NCI-H2171 (cell line): ENCODE data around the gene YES1.
"Not testable (repeated sequence)": the region's sequence is repeated elsewhere in the genome, so short reads cannot be mapped to it uniquely, and the experiment has no call there.

Source experiments
- DNase-seq: peaks from one replicate; lab custom pipeline; 2025; lab: John Stamatoyannopoulos, UW

YES1 gene

DNA sequence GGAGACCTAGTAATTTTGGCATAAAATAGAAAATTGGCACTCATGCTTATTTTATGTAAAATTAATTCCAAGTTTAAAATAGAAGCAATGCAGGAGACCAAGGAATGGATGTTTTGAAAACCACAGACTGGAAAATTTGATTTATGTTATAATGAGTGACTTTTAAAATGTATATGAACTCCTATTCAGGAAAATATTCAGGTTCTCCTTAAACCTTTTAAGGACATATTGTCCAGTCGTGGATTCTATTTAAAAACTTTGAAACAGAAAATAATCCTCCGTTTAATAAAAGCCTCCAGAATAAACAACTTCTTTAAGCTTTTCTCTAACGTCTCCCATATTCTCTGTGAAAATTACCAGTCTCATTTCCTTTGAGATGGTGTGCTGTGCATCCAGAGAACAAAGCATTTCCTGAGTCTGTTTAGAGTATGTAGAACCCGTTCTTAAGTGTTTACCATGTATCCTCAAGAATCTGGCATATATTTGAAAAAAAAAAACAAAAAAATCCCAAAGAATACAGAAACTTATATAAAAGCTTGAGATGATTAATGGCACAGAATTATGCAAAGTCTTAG lies 8.6 kb upstream of the YES1 start:
- DNase-seq = no peak

DNA sequence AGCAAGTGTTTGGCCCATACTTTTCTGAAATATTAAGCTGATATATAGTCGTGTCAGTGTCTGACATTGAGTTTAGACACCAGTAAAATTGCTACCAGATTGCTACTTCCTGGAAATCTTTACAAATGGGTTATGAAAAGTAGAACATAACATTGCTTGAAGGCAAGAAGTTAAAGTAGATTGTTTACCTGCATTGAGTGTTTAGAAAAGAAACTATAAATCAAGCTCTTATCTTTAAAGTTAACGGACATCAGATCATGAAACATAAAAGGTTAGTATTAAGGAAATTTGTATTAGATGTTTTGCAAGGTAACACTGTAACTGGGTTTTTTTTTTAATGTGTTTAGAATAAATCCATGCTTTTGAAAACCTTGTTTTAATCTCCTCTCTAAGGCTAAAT lies 4.8 kb upstream of the YES1 start:
- no peak for DNase-seq

DNA sequence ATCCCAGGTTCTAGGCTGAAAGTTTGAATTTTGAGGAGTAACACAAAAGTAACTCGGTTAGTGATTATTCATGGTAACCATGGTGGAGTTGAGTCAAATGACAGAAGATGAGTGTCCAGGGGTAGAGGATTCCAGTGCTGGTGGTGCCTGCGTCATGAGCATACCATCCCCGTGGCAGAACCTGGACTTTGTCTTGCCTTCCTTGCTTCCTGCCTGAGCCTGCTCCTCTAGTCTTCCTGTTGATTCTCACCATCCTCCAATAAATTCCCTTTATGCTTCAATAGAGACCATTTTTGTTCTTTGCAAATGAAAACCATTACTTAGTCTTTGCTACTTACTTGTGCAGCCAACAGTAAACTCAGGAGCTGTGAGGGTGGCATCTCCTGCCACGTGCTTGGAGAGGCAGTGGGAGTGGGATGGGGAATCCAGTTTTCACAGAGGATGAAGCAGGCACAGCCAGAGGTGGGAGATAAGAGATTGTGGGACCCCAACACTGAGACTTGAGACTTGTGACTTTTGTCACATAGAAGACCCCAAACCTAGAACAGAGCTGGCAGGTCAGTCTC lies 4.1 kb upstream of the YES1 start:
- DNase-seq = no peak

DNA sequence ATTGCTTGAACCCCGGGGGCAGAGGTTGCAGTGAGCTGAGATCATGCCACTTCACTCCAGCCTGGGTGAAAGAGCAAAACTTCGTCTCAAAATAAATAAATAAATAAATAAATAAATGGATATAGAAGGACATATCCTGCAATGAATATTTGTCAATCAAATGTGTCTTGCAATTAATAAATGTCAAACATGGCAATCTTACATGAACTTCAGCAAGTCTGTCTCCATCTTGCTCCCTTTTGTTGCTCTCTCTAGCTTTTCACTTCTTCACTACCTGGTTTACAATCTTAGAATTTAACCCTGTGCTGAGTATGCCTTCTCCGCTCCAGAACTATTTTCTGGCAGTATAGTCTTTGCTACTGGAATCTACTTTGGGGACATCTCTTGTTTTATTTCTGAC lies 3.3 kb upstream of the YES1 start:
- no peak for DNase-seq

DNA sequence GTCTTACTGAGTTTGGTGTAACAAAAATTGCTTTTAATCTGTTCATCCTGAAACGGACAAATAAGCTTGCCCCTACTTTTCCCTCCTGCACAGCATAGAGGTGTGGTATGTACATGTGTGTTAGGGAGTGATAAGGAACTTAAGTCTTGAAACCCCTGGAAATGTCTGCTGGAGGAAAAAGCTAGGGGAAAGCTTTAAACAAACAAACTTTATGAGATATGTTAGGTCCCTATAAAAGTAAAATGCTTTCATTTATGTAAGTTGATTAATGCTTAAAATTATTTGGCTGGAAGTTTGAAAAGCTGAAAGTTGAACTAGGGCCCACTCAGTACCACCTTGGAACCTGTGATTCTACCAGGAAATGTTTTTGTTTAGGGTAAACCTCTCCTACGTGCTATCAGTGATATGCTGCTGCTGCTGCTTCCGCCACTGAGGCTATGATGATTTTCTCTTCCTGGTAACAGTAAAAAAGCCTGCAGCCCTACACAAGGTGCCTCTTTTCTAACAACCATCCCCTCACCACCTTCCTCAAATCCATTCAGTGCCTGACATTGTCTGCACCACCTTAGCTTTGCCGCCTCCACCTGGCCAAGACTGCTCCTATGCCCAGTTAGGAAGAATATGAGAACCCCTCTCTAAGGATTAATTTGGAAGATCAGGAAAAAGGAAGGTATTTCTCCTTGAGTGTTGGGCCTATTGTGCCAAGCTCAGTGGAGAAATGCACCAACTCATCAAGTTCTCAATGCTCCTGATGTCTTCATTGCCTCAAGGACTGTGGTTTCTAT lies 2.5 kb upstream of the YES1 start:
- DNase-seq = no peak

DNA sequence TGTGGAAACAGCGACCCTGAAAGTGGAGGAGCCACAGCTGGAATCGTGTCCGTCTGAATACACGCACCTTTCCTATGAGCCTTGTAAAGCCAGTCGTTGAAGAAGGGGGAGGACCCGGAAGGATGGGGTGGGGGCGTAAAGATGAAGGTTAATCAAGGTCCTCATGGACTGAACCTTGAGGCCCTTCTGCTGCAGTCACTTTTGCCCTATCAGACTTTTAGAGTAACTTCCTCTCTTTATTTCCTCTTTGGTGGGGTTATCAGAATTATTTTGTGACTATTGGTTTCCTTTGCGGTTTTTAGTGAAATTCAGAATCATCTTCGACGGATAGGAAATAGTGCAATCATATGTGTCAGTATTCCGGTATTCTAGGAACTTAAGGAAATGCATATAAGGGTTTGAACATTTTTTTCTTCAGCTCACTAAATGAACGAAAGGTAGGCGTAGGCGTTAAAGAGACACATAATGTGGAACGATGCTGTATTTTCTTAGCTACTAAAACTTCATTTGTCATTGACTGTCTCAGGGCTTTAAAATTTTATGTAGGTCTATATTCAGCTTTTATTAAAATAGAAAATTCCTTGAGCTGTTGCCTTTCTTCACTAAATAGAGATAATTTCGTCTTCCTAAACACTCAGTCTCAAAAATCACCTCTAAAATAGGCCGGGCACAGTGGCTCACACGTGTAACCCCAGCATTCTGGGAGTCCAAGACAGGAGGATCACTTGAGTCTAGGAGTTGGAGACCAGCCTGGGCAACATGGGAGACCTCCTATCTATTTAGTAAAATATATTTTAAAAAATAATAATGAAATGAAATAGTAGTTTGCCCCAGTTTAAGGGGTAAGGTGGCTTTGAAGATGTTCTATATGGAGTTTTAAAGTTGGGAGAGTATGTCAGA lies 1.4 kb upstream of the YES1 start:
- DNase-seq = no peak

DNA sequence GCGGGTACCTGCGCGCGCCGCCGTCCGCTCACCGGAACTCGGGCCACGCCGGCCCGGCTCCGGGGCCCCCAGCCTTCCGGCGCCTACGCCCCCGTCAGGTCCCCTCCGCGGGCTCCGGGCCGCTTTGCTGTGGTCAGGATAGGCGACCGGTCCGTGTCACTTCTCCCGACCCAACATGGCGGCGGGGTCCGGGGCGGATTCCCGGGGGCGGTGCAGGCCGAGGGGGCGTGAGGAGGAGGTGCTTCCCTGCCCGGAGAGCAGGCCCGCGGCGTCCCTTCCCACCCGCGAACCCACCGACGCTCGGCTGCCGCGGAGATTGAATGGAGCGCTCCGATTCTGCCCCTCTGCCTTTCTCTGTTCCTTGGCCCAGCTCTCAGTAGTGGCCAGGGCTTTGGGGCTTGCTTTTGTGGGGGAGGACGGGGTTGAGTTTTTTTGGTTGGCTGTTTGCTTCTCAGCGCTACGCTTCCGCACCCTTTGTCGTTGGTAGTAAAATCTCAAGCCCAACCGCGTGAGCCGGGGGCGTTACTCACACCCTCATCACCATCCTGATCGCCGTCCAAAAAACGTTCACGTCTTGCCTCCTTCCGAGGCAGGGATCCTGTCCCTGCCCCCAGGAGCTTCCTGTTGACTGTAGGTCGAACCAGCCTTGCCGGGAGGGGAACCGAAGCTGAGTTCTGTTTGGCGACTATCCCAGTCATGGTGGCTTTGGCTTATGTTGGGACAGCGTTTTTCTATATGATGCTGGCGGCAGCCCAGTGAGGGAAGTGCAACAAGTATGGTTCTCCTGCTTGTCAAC lies 532 bp upstream of the YES1 start:
- DNase-seq = peak; percentile 60

DNA sequence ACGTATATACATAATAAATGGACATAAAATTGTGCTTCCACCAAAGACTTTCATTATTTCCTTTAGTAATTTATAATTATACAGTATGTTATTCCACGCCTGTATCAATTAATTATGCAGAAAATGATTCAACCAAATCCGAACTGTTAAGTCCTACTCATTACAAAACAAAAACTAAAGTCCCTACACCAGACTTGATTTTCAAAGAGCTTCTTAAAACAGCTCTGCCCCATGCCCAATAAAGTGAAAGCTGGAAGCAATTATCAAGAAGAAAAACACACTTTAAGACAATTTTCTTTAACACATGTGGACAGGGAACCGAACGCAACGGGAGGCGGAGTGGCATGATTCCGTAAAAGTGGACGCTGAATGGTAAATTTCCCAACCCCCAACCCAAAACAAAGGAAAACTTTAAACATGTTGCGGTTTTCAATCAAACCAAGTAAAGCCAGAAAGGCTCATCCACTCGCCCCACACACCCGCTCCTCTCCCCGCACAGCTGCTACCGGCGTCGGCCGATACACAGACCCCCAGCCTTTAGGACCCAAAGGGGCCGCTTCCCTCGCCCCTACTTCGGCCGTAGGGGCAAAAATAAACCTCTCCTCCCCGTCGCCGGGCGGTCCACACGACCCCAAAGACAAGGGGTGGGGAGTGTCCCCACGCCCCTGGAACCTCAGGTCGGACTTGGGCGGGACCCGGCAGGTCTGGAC lies 705 bp downstream of the YES1 start:
- no peak for DNase-seq

DNA sequence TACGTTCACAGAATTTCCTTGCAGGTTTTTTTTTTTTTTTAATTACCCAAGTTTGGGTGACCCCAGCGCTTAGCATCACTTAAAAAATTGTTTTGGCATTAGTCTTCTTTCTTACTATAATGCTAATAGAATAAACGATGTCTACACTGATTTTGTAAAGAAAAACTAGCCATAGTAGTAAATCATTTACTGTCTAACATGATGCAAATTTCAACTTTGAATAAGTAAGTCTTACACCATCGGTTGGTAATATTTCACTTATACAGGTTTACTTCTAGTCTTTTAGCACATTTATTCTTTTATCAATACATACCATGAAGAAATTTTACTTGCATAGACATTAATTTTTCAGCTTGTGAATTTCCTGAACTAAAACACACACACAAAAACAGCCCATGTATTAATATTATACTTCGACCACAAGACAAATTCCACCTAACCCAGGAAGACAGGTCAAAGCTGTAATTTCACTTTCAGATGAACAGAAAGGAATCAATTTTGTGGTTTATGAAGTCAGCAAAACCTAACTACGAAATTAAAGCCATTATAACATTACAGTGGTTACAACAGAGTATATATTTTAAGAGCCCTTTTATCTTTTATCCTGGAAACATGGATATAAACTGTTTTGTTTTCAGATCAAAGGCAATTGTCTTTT lies 1.9 kb downstream of the YES1 start:
- DNase-seq = no peak

DNA sequence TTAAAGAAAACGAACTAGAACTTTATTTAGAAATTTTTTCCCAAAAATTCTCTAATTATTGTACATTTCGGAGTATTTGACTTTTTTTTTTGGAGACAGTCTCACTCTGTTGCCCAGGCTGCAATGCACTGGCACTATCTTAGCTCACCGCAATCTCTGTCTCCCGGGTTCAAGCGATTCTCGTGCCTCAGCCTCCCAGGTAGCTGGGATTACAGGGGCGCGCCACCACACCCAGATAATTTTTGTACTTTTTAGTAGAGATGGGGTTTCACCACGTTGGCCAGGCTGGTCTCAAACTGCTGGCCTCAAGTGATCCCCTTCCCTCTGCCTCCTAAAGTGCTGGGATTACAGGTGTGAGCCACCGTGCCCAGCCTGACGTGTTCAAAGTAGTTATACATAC lies 2.8 kb downstream of the YES1 start:
- not testable (repeated sequence) for DNase-seq

DNA sequence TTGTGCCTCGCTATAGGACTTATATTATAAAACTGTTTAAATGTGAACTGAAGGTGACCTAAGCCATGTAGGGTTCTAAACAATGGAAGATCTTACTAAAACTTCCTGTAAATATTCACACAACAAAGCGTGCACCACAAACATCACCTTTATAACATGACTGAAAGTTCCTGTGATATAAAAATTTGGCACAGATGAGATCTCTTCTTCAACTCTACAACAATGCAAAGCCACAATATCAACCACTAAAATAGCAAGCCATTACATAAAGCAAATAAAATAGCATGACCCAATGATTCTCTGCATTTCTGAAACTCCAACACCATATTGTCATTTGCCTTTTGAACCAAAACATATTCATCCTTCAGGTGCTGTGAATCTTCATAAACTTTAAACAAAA lies 3.5 kb downstream of the YES1 start:
- no peak for DNase-seq

DNA sequence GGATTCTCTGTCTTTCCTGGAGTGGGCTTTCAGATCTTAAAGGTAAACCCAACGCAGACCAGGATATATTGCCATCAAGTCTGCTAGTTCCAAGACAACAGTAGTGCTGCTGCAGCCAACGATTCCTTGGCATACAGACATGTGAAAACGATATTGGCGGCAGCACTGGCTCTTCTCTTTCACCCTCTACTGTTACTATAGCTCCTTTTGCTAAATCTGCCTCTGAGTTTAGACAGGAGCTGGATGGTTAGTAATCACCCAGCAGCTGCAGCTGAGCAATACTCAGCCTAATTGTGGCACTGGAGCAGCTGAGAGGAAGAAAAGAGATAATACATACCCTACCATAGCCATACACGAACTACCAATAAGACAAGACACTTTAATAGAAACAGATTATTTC lies 4.0 kb downstream of the YES1 start:
- DNase-seq = no peak

DNA sequence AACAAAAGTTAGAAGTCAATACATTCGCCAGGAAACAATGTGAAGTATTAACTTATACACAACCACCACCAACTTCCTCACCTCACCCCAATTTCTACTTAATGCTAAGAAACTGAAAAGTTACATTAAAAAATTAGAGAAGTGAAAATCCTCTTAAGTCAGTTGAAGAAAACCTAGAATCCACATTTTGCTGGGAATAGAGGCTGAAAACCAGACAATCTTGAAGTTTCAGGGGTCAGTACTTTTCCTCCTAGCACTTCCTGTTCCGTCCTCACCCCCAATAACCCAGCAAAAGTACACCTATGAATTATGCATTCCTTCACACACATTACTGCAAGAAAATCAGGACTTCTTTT lies 6.3 kb downstream of the YES1 start:
- DNase-seq = no peak

DNA sequence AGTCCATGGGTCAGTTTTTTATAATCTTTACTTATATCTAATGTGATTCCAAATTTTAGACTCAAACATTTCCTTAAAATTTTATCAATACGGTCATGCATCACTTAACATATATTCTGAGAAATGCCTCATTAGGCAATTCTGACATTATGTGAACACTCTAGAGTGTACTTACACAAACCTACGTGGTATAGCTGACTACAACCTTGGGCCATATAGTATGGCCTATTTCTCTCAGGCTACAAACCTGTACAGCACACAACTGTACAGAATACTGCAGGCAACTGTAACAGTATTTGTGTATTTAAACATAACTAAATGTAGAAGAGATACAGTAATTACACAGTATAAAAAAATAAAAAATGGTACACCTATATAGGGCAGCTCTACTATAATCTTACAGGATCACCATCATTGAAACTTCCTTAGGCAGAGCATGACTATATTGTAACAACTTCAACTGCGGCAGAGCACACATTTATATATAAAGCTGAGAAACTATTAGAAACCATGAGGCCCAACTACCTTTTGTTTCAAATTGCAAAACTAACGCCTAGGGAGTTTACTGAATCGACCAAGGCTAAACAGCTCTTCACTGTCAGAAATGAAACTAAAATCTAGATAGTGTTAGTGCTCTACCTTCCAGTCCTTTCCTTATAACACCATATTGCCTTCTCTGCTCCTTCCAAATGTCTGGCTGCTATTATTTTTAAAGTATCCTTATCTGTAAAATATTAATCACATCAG lies 6.9 kb downstream of the YES1 start:
- DNase-seq = no peak

DNA sequence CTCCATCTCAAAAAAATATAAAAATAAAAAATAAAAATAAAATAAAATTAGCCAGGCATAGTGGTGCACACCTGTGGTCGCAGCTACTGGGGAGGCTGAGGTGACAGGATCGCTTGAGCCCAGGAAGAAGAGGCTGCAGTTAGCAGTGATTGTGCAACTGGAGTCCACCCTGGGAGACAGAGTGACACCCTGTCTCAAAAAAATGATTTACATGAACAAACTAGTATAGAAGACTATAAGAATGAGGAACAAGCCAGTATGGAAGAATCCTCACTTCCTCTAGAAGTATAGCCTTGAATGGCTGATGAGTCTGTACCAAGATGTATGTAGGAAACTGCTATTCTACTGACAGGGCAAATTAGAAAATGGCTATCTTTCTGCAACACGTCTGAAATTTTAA lies 10.9 kb downstream of the YES1 start:
- DNase-seq = no peak

DNA sequence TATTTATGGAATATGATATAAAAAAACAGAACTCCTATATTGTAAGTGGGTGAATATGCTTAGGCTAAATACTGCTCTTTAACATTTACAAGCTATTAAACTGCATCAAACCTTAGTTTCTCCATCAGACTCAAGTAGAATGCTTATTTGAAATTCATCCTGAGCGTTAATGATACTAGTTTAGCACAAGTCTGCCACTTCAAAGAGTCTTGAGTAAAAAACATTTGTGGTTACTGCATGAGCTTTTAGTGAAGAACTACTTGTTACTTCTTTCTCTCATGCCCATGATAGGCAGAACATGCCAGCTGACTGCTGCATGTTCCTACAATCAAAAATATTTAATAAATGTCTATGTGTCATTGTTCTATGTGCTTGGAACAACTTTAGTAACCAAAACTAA lies 12.1 kb downstream of the YES1 start:
- DNase-seq = no peak

DNA sequence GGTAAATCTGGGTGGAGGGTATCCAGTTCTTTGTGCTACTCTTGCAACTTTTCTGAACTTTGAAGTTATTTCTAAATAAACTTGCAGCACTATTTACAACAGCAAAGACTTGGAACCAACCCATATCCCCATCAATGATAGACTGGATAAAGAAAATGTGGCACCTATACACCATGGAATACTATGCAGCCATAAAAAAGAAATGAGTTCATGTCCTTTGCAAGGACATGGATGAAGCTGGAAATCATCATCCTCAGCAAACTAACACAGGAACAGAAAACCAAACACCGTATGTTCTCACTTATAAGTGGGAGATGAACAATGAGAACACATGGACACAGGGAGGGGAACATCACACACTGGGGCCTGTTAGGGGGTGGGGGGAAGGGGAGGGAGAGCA lies 16.7 kb downstream of the YES1 start:
- DNase-seq = not testable (repeated sequence)

DNA sequence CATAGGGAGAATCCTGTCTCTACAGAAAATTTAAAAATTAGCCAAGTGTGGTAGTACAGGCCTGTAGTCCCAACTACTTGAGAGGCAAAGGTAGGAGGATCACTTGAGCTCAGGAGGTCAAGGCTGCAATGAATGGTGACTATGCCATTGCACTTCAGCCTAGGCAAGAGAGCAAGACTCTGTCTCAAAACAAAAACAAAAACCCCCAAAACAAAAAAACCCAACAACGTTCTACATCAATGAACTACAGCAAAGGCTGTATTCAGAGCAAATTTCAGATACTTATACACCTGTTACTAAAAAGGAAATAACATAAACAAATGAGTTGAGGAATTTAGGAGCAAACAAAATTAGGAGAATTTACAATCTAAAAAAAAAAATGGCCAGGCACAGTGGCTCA lies 22.6 kb downstream of the YES1 start:
- DNase-seq = no peak

DNA sequence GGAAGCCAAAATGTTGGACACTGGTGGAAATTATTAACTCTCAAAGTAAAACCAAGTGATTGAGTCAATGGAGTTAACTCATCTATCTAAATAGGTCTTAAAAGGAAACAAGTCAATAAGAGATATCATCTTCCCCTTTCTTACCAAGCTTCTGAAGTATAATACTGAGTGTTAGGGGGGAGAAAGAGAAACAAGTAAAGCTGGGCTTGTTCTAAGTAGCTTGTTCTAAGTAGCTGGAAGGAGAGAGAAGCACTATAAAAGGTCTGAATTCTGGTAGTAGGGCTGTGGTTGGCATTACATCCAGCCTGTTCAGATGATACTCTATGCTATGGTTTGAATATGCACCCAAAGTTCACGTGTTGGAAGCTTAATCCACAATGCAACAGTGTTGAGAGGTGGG lies 26.8 kb downstream of the YES1 start:
- no peak for DNase-seq
